HEK293 (cell line): ENCODE data around the gene FTL.

Source experiments
- ATF2 ChIP-seq: fragments of 450-650 bp; formaldehyde crosslinking; IDR thresholded peaks from 2 replicates; pipeline ENCODE4 v1.5.1; 2016; ENCODE audit warnings: missing biosample characterization, missing genetic modification characterization, low read depth
- BCL6B ChIP-seq: fragments of 450-650 bp; formaldehyde crosslinking; IDR thresholded peaks from 2 replicates; pipeline ENCODE4 v1.5.1; 2017; ENCODE audit warnings: missing biosample characterization, missing genetic modification characterization
- CTCF ChIP-seq: fragments of 450-650 bp; formaldehyde crosslinking; IDR thresholded peaks from 2 replicates; pipeline ENCODE4 v1.5.1; 2016; ENCODE audit warnings: missing biosample characterization, missing genetic modification characterization
- EGR2 ChIP-seq: fragments of 450-650 bp; formaldehyde crosslinking; IDR thresholded peaks from 2 replicates; pipeline ENCODE4 v1.5.1; 2016; ENCODE audit warnings: low read depth, missing biosample characterization, missing genetic modification characterization
- HIC1 ChIP-seq: fragments of 450-650 bp; formaldehyde crosslinking; IDR thresholded peaks from 2 replicates; pipeline ENCODE4 v1.5.1; 2016; ENCODE audit warnings: missing biosample characterization, missing genetic modification characterization
- HOXA7 ChIP-seq: sonication (generic); formaldehyde crosslinking; IDR thresholded peaks from 2 replicates; pipeline ENCODE4 v1.8.1; 2022; ENCODE audit warnings: missing genetic modification reagents, borderline replicate concordance
- HOXC10 ChIP-seq: sonication (generic); formaldehyde crosslinking; IDR thresholded peaks from 2 replicates; pipeline ENCODE4 v1.8.1; 2023; ENCODE audit warnings: mild to moderate bottlenecking, missing genetic modification reagents
- KLF1 ChIP-seq: fragments of 450-650 bp; formaldehyde crosslinking; IDR thresholded peaks from 2 replicates; pipeline ENCODE4 v1.5.1; 2016; ENCODE audit warnings: missing biosample characterization, missing genetic modification characterization
- KLF8 ChIP-seq: fragments of 450-650 bp; formaldehyde crosslinking; IDR thresholded peaks from 2 replicates; pipeline ENCODE4 v1.5.1; 2016; ENCODE audit warnings: missing biosample characterization, missing genetic modification characterization
- KLF9 ChIP-seq: fragments of 450-650 bp; formaldehyde crosslinking; IDR thresholded peaks from 2 replicates; pipeline ENCODE4 v1.5.1; 2016; ENCODE audit warnings: missing biosample characterization, missing genetic modification characterization, low read depth
- SP2 ChIP-seq: fragments of 450-650 bp; formaldehyde crosslinking; IDR thresholded peaks from 2 replicates; pipeline ENCODE4 v1.5.1; 2016; ENCODE audit warnings: missing biosample characterization, missing genetic modification characterization
- SP3 ChIP-seq: fragments of 450-650 bp; formaldehyde crosslinking; IDR thresholded peaks from 2 replicates; pipeline ENCODE4 v1.5.1; 2016; ENCODE audit warnings: missing biosample characterization, missing genetic modification characterization
- SP7 ChIP-seq: fragments of 450-650 bp; formaldehyde crosslinking; IDR thresholded peaks from 2 replicates; pipeline ENCODE4 v1.5.1; 2016; ENCODE audit warnings: missing biosample characterization, missing genetic modification characterization
- YY1 ChIP-seq: fragments of 450-650 bp; formaldehyde crosslinking; IDR thresholded peaks from 2 replicates; pipeline ENCODE4 v1.5.1; 2018; ENCODE audit warnings: missing biosample characterization, missing genetic modification characterization
- ZBTB20 ChIP-seq: fragments of 450-650 bp; formaldehyde crosslinking; IDR thresholded peaks from 2 replicates; pipeline ENCODE4 v1.5.1; 2016; ENCODE audit warnings: missing biosample characterization, missing genetic modification characterization
- ZBTB8A ChIP-seq: fragments of 450-650 bp; formaldehyde crosslinking; IDR thresholded peaks from 2 replicates; pipeline ENCODE4 v1.5.1; 2016; ENCODE audit warnings: missing biosample characterization, missing genetic modification characterization
- ZEB2 ChIP-seq: fragments of 450-650 bp; formaldehyde crosslinking; IDR thresholded peaks from 2 replicates; pipeline ENCODE4 v1.5.1; 2016; ENCODE audit warnings: missing biosample characterization, missing genetic modification characterization
- ZIC2 ChIP-seq: fragments of 450-650 bp; formaldehyde crosslinking; IDR thresholded peaks from 2 replicates; pipeline ENCODE4 v1.5.1; 2016; ENCODE audit warnings: missing biosample characterization, missing genetic modification characterization
- ZNF16 ChIP-seq: fragments of 450-650 bp; formaldehyde crosslinking; IDR thresholded peaks from 2 replicates; pipeline ENCODE4 v1.5.1; 2016; ENCODE audit warnings: low read depth, missing biosample characterization, missing genetic modification characterization
- ZNF174 ChIP-seq: fragments of 450-650 bp; formaldehyde crosslinking; IDR thresholded peaks from 2 replicates; pipeline ENCODE4 v1.5.0; 2017; ENCODE audit warnings: missing biosample characterization, mild to moderate bottlenecking, missing genetic modification characterization
- ZNF324 ChIP-seq: fragments of 450-650 bp; formaldehyde crosslinking; IDR thresholded peaks from 2 replicates; pipeline ENCODE4 v1.5.1; 2016; ENCODE audit warnings: missing biosample characterization, missing genetic modification characterization
- ZNF398 ChIP-seq: fragments of 450-650 bp; formaldehyde crosslinking; IDR thresholded peaks from 2 replicates; pipeline ENCODE4 v1.5.1; 2017; ENCODE audit warnings: missing biosample characterization, missing genetic modification characterization
- ZNF513 ChIP-seq: fragments of 450-650 bp; IDR thresholded peaks from 2 replicates; pipeline ENCODE4 v1.5.1; 2018; ENCODE audit warnings: missing biosample characterization, missing genetic modification characterization
- ZNF600 ChIP-seq: fragments of 450-650 bp; formaldehyde crosslinking; IDR thresholded peaks from 2 replicates; pipeline ENCODE4 v1.5.1; 2016; ENCODE audit warnings: missing biosample characterization, missing genetic modification characterization
- ZNF621 ChIP-seq: fragments of 450-650 bp; formaldehyde crosslinking; IDR thresholded peaks from 2 replicates; pipeline ENCODE4 v1.5.1; 2017; ENCODE audit warnings: missing biosample characterization, missing genetic modification characterization
- ZNF747 ChIP-seq: fragments of 450-650 bp; formaldehyde crosslinking; IDR thresholded peaks from 2 replicates; pipeline ENCODE4 v1.5.1; 2016; ENCODE audit warnings: missing biosample characterization, missing genetic modification characterization
- ZNF785 ChIP-seq: fragments of 450-650 bp; formaldehyde crosslinking; IDR thresholded peaks from 2 replicates; pipeline ENCODE4 v1.5.1; 2016; ENCODE audit warnings: missing biosample characterization, missing genetic modification characterization
- ZSCAN18 ChIP-seq: fragments of 450-650 bp; formaldehyde crosslinking; IDR thresholded peaks from 2 replicates; pipeline ENCODE4 v1.5.1; 2016; ENCODE audit warnings: missing biosample characterization, missing genetic modification characterization

The FTL gene

GRCh38 chr19:48993175-48994034 is 28.3 kb downstream of the FTL start, which contains the start of the genes GYS1 and RUVBL2 (continued):
- TF ChIP-seq ZNF16 (tag by site-specific recombination) (no peak), SP7 (tag by site-specific recombination) (peak; percentile 54; the same call in 1 of the 2 replicates), ZSCAN18 (tag by site-specific recombination) (peak; percentile 42; the same call in 1 of the 2 replicates), HOXA7 (CRISPR knock-in tag) (no peak), ZNF747 (tag by site-specific recombination) (no peak), SP2 (tag by site-specific recombination) (peak; percentile 98), YY1 (tag by site-specific recombination) (no peak; the same call in 1 of the 2 replicates), ZNF324 (peak; percentile 57; the same call in 1 of the 2 replicates), ZEB2 (tag by site-specific recombination) (peak; percentile 37; the same call in 1 of the 2 replicates), KLF8 (tag by site-specific recombination) (peak; percentile 95), ZNF600 (tag by site-specific recombination) (0 out of 2 replicates have a peak, but pooled peaks have one; percentile 17), KLF1 (tag by site-specific recombination) (peak; percentile 69), ZBTB8A (peak; percentile 55; the same call in 1 of the 2 replicates), ZNF398 (tag by site-specific recombination) (no peak), CTCF (tag by site-specific recombination) (peak; percentile 100), ZNF785 (peak; percentile 75; the same call in 1 of the 2 replicates), HIC1 (tag by site-specific recombination) (no peak), SP3 (tag by site-specific recombination) (peak; percentile 98), KLF9 (tag by site-specific recombination) (peak; percentile 83), EGR2 (tag by site-specific recombination) (peak; percentile 69), ATF2 (tag by site-specific recombination) (no peak), ZNF513 (tag by site-specific recombination) (peak; percentile 96), HOXC10 (CRISPR knock-in tag) (no peak), ZNF174 (no peak), ZNF621 (tag by site-specific recombination) (no peak), ZBTB20 (peak; percentile 93; the same call in 1 of the 2 replicates), ZIC2 (peak; percentile 63), BCL6B (no peak)
